Measurements from ENCODE around the gene IGFBP1.
A peak's percentile ranks its signal among the peaks of the same experiment; 100 is the strongest.
"Not testable (repeated sequence)": the region's sequence is repeated elsewhere in the genome, so short reads cannot be mapped to it uniquely, and the experiment has no call there.

Gene IGFBP1

GRCh38 chr7:45888185-45888992 lies at the start of gene IGFBP1:
TSS of gene IGFBP1 (plus strand) at chr7:45888488. CDS start at chr7:45888653, 165 bp downstream.
- DNase-seq: peak; percentile 12

- DNase-seq: not testable (repeated sequence)
Observed at GRCh38 chr7:45838852-45839251, 49.4 kb upstream of the IGFBP1 start.

- not testable (repeated sequence) for DNase-seq
Observed at GRCh38 chr7:45841926-45842717, 46.2 kb upstream of the IGFBP1 start.

- not testable (repeated sequence) for DNase-seq
Observed at GRCh38 chr7:45846536-45846935, 41.8 kb upstream of the IGFBP1 start.

GRCh38 chr7:45848734-45849133 lies 39.6 kb upstream of the IGFBP1 start:
- DNase-seq: not testable (repeated sequence)

GRCh38 chr7:45852984-45853383 lies 35.3 kb upstream of the IGFBP1 start:
- not testable (repeated sequence) for DNase-seq

GRCh38 chr7:45853491-45853890 lies 34.8 kb upstream of the IGFBP1 start:
- DNase-seq: not testable (repeated sequence)

GRCh38 chr7:45855680-45856079 lies 32.6 kb upstream of the IGFBP1 start:
- not testable (repeated sequence) for DNase-seq

- not testable (repeated sequence) for DNase-seq
Observed at GRCh38 chr7:45856888-45857287, 31.4 kb upstream of the IGFBP1 start.

- DNase-seq: no peak
Observed at GRCh38 chr7:45863715-45864114, 24.6 kb upstream of the IGFBP1 start.

- DNase-seq: no peak
Observed at GRCh38 chr7:45865594-45866410, 22.5 kb upstream of the IGFBP1 start.

GRCh38 chr7:45867471-45867870 lies 20.8 kb upstream of the IGFBP1 start:
- DNase-seq: no peak

GRCh38 chr7:45869426-45869825 lies 18.9 kb upstream of the IGFBP1 start:
- no peak for DNase-seq

- DNase-seq: no peak
Observed at GRCh38 chr7:45872116-45873034, 15.9 kb upstream of the IGFBP1 start.

- DNase-seq: no peak
Observed at GRCh38 chr7:45873035-45873354, 15.3 kb upstream of the IGFBP1 start, which contains the start of gene CCDC201. TSS of gene CCDC201 (minus strand) at chr7:45873082. CDS start at chr7:45873007, 75 bp downstream.

GRCh38 chr7:45873355-45873754 lies 14.9 kb upstream of the IGFBP1 start:
- no peak for DNase-seq

- DNase-seq: no peak
Observed at GRCh38 chr7:45874408-45875131, 13.7 kb upstream of the IGFBP1 start.

GRCh38 chr7:45876519-45876918 lies 11.8 kb upstream of the IGFBP1 start:
- no peak for DNase-seq

- DNase-seq: no peak
Observed at GRCh38 chr7:45878457-45879144, 9.7 kb upstream of the IGFBP1 start.

GRCh38 chr7:45880433-45880860 lies 7.8 kb upstream of the IGFBP1 start:
- no peak for DNase-seq
